GM18526 (cell line): ENCODE results near the gene FSTL5.

ENCODE experiments used
- POLR2A ChIP-seq: IDR thresholded peaks from 3 replicates; pipeline ENCODE4 v1.6.1; 2011; ENCODE audit not compliant: insufficient read length; ENCODE audit errors: extremely low read depth

The FSTL5 gene

DNA sequence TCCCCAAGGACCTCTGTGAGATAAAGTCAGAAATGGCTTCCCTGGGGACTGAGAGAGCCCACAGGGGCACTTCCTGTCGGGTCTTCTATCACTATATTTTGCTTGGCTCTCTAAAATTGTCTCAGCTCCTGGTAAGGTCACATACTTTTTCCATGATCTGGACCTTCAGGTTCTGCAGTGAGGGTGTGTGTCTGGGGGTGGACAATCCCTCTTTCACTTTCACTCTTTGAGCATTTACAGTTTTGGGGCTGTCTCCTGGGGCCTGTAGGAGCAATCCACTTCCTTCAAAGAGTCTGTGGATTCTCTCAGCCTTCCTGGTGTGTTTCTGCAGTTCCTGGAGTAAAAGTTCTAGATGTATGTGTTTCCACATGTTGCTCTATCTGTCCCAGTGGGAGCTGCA, 335.7 kb downstream of the FSTL5 start:
- TF ChIP-seq POLR2A = no peak

DNA sequence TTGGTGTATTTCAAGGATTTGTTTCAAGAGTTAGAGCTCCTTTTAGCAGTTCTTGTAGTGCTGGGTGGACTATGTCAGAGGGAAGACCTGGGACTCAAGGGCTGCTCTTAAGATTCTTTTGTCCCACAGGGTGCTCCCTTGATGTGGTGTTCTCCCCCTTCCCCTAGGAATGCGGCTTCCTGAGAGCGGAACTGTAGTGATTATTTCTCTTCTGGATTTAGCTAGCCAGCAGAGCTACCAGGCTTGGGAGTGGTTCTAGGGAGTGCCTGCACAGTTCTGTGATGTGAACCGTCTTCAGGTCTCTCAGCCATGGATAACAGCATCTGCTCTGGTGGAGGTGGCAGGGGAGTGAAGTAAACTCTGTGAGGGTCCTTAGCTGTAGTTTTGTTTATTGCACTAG, 336.8 kb downstream of the FSTL5 start:
- no peak for TF ChIP-seq POLR2A

DNA sequence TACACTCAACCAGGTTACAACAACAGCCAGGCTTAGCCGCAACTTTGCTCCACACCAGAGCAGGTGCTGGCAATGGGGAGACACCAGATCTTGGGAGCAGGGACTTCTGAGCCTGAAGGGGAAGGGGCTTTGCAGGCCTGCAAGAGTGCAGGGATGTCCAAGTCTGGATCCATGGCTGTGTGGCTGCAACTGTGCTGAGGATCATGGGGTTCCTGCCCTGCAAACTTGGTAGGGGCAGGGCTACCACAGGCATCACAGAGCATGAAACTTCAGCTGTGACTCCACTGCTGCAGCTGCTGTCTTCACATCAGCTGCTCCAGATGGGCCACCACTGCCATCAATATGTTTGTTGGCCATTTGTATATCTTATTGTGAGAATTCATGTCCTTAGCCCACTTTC, 340.4 kb downstream of the FSTL5 start:
- no peak for TF ChIP-seq POLR2A

DNA sequence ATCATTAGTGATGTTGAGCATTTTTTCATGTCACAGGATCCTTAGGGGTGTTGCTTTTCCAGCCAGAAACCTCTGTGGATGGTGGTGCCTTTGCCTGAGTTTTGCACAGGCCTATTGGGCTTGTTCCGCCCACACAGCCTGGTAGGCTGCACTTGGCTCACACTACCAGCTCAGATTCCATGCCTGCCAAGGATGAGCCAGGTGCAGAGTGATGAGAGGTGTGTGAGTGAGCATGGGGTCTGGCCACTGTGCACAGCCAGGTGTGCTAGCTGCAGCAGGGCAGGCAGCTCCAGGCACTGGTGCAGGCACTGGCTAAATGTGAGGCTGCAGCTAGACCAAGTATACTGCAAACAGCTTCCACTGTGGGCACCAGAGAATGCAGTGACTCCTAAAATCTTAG, 341.6 kb downstream of the FSTL5 start:
- no peak for TF ChIP-seq POLR2A

DNA sequence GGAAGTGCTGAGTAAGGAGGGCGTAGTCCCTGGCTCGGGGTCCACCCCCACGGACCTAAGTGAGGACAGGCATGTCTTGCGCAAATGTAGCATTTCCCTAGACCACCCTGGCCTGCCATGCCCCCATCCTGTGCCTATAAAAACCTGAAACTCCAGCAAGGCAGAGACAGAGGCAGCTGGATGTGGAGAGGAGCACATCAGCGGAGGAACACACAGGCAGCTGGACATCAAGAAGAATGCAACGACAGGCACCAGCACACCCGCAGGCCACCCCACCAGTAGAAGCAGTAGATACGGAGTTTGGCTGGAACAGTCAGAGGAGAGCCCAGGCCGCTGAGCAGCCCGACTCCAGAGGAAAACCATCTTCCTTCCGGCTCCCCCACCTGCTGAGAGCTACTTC, 345.9 kb downstream of the FSTL5 start:
- TF ChIP-seq POLR2A = no peak

DNA sequence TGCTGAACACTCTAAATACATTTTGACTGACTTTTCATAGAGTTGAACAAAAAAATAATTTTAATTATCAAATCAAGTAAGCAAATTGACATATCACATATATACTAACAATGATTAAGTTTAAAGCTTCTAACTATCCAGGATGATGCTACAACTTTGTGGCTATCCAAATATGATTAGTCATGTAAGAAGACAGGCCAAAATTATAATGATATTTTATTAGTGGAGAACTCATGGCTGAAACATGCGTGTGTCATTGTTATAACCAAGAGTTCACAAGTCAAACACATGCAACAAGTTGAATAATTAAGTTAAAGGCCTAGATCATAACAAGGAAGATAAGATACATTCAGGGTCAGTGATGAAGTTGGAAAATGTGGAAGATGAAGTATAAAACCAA, 346.8 kb downstream of the FSTL5 start:
- TF ChIP-seq POLR2A = no peak

DNA sequence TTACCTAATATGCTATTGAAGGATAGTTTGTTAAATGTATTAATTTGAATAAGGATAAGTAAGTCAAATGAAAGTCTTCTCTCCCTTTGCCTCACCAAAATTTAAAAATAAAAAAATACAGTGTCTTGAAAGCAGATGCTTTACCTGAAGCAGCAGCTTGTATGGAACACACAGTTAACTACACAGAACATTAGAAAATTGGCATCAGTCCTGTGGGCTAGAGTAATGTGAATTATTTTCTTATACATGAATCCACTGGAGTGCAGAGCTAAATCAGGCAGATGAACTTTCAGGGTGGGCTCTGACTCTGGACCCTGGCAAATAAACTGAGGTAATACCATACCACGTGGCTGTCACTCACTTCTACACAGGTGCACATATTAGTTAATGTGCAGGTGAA, 348.0 kb downstream of the FSTL5 start:
- no peak for TF ChIP-seq POLR2A

DNA sequence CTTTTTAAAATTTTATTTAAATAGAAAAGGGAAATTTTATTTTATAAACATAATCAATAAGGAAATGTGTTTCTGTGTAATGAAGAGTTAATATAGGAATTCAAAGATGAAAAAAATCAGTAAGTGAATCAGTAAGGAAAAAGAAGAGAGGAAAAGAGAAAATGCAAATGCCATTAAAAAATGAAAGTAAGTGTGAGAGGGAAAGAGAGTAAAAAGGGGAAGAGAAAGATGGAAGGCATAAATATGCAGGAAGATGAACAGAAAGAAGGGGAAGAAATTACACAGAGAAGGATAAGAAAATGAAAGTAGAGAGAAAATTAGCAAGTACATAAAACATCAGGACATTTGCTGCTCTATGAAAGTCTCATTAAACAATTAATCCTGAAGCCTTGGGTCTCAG, 349.9 kb downstream of the FSTL5 start:
- TF ChIP-seq POLR2A = no peak

DNA sequence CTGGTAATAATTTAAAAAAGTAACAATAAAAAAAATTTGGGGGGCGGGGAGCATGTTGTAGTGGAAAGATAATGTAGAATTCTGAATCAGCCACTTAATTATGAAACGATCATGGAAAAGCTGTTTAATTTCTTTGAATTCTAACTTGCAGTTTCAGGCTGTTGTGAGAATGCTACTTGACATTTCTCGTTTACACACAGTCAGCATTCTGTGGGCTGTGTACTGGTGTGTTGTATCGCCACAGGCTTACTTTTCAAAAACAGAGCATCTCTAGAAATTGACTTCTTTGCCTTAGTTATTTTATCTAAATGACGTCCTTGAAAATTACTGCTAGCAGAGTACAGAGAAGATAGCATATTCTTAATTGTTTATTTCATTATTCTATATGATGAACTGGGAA, 350.4 kb downstream of the FSTL5 start:
- no peak for TF ChIP-seq POLR2A

DNA sequence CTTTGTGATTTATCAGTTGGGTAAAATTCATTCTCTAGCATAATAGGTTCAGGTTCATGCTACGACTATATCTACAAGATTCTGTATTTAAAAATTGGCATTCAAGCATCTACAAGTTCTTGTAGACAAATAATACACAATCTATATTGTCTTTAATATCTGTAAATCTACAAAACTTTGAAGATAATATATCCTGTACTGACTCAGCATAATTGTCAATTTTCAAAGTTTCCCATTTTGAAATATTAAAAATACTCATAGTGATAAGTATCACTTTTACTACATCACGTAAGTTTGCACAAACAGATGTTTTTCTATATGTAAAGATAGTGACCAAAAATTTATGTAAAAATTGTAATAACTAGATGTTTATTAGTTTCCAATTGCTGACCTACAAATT, 360.6 kb downstream of the FSTL5 start:
- TF ChIP-seq POLR2A = no peak

DNA sequence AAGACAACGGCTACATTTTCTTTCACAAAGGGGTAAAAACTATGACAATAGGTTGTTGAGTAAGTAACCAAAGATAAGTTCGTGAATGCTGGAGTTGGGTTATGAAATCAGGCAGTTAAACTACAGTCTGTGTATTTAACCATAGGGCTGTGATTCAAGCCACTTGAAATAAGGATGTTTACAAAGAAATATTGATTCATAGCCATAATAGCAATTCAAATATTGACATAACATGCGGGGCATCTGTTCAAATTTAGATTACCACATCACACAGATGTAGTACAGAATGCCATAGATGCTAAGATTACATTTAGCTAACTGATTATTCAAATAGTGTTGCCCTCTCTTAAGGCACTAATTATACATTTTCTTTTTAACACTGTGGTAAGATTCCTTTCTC, 364.1 kb downstream of the FSTL5 start:
- TF ChIP-seq POLR2A = no peak

DNA sequence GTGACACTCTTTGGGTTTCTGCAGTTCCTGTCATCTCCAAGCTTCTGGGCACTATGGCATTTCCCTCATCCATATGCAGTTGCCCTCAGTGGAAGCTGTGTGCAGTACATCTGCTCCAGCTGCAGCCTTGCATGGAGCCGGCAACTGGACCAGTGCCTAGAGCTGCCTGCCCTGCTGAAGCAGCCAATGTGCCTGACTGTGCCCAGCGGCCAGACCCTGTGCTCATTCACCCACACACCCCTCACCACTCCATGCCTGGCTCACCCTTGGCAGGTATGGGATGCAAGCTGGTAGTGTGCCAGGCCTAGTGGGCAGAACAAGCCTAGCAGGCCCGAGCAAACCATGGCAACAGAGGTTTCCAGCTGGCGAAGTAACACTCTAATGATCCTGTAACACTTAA, 370.8 kb downstream of the FSTL5 start:
- TF ChIP-seq POLR2A = no peak

DNA sequence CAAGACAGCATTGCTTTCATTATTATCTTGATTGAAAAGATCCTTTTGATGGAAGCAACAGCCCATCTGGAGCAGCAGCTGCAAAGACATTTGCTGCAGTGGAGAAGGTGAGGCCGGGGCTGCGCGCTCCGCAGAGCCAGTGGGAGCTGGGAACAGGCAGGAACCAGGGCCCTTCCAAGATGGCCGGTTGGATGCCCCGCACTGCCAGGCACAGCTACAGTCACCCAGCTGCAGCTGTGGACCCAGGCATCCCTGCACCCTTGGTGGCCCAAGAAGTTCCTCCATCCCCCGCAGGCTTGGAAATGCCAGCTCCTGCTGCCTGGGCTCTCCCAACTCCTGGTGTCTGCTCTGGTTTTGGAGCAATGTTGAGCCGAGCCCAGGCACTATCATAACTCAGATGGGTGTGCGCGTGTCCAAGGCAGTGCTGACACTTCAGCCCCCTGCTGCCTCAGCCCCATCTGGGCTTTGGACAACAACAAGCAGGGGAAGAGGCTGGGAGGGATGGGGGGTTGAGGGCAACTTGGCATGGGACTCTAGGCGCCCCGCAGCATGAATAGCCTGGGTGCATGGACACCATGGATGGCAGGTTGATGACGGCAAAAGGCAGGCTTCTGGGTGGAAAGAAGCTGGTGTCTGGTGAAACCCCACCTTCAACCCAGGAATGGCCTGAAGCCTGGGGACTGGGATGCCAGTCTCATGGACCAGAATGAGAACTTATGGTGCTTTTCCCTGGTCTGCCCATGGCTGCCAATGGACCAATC, 371.8 kb downstream of the FSTL5 start:
- TF ChIP-seq POLR2A = no peak

DNA sequence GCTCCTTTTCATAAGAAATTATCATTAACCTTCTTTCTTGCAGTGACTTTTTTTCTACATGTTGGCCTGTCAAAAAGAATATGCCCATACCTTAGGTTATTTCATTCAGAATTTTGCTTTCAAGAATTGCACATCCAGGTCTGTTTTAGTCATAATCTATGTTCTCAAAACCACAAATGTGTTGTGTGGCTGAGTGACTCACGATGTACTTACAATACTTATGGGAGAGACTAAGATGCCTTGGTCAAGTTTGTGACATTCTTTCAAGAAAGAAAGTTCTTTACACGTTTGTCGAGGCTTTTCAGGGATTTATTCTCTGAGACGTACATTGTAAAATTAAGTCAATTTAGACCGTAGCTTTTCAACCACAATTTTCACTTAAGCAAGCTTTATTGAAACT, 396.7 kb downstream of the FSTL5 start:
- TF ChIP-seq POLR2A = no peak

DNA sequence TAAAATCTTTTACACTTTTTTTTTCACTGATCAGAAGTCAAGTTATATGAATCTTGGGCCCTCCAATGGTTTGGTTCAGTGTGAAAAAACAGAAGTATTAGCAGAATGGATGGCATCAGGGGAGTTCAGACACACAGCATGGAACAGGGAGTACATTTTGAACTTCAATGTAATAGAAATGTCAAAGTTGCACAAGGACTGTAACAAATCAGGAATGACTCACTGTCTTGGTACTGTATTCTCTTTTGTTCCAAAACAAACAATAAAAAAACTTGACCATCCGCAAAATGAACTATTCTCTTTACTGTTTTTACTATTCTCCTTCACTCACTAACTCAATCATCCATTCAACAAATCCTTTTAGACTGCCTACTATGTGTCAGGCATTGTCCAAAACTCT, 401.0 kb downstream of the FSTL5 start:
- TF ChIP-seq POLR2A = no peak

DNA sequence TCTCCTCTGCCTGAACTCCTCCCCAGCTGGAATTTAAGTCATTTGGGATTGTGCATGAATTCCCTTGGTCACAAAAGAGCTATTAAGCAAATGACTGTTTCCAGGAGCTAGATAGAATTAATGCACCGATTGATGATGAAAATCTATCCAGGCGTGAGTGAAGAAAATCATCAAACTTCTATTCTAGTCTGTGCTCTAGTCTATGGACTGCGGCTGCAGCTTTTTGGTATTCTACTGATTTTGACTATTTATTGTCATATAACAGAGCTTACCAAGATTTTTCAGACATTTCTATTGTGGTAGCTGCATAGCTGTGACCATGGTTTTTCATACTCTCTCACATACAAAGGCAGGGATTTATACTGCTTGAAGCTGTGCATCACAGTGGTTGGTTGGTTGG, 403.8 kb downstream of the FSTL5 start:
- TF ChIP-seq POLR2A = no peak

DNA sequence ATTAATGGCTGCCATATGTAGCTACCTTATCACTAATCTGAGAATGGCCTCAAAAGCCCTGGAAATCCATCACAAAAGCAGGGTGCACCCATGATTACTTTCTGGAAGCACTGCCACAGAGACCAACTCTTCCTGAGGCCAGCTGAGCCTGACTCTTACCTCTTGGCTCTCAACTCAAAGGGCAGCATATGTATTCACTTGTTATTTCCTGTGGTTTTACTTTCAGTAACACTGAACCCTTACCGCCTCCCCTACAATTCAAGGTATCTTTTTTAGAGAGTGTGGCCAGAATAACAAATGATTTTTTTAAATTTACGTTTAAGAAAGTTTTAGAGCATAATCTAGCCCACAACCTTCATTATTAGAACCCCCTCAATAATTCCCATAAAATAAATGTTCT, 434.9 kb downstream of the FSTL5 start:
- TF ChIP-seq POLR2A = no peak
